ENCODE results near the gene P2RY14. TPM values are rescaled to one million over a fixed set of nuclear protein-coding genes. Genes with fewer than 3 reads are reported as not detected.

P2RY14 gene
- total RNA-seq, 1 donor from 2014 or later: not detected

DNA sequence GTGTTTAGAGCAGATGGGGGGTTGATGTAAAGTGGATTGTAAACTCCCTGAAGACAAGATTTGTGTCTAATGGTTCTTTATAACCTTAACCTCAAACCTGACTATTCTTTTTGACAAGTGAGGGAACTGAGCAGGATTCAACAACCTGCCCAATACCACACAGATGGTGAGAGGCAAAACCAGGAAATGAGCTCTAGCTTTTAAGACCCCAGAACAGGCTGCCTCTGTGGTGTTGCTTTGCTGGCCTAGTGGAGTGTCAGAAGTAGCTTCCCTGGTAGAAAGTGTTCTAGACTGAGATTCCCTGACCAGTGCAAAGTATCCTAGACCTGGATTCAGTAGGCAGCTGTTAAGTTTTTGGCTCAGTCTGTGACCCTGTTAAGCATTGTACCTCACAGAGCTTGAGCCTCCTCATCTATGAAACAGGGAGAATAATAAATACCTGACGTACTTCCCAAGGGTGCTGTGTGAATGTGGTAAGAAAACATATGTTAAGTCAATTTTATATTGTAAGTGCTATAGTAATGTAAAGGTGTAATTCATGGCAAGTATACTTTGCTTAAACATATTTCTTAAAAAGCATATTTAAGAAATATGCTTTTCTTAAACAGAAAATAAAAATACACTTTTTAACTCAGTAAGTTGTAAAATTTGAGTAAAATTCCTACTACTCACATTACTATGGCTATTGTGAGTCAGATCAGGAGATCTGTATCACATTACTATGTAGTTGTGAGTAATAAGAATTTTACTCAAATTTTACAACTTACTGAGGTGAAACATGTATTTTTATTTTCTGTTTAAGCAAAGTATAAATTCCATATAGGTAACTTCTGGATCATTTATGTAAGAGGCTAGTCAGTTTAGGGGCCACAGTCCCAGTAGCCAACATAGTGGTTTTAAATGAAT is 29.5 kb upstream of the P2RY14 start:
- Mint-ChIP-seq H3K27ac (no peak overlapping the region), H3K4me3 (no peak overlapping the region), H3K27me3 (ENCODE audit: insufficient read depth, low read depth) (no peaks in the 10 kb centered on the region), H3K9me3 (no peaks in the 10 kb centered on the region), H3K4me1 (peaks cover 7% of the 10 kb centered on the region), H3K36me3 (peaks cover 5% of the 10 kb centered on the region)
- no peaks in the 10 kb centered on the region for H4K20me1 ChIP-seq (ENCODE audit: low read depth)
- H3K27me3 ChIP-seq: no peaks in the 10 kb centered on the region
- peaks cover 5% of the 10 kb centered on the region for H3F3A ChIP-seq (ENCODE audit: low read depth)
- H3K9me3 ChIP-seq (ENCODE audit: low read depth): no peaks in the 10 kb centered on the region
- no peaks in the 10 kb centered on the region for H3K79me2 ChIP-seq (ENCODE audit: low read depth)
- H3K27ac ChIP-seq: no peak overlapping the region
- TF ChIP-seq, protein P1, sequence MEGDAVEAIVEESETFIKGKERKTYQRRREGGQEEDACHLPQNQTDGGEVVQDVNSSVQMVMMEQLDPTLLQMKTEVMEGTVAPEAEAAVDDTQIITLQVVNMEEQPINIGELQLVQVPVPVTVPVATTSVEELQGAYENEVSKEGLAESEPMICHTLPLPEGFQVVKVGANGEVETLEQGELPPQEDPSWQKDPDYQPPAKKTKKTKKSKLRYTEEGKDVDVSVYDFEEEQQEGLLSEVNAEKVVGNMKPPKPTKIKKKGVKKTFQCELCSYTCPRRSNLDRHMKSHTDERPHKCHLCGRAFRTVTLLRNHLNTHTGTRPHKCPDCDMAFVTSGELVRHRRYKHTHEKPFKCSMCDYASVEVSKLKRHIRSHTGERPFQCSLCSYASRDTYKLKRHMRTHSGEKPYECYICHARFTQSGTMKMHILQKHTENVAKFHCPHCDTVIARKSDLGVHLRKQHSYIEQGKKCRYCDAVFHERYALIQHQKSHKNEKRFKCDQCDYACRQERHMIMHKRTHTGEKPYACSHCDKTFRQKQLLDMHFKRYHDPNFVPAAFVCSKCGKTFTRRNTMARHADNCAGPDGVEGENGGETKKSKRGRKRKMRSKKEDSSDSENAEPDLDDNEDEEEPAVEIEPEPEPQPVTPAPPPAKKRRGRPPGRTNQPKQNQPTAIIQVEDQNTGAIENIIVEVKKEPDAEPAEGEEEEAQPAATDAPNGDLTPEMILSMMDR (IDR thresholded peaks at IDR 0.05): no peak
- TF ChIP-seq EZH2phosphoT487 (IDR thresholded peaks at IDR 0.05) (no peak), EZH2 (IDR thresholded peaks at IDR 0.05) (no peak)
- no peak overlapping the region for H2AFZ ChIP-seq (replicated peaks)
- DNase-seq (ENCODE audit: low spot score): no peak
- no peak overlapping the region for H3K4me2 ChIP-seq
- no peak overlapping the region for H3K9ac ChIP-seq
- no peaks in the 10 kb centered on the region for H3K36me3 ChIP-seq
- peaks cover 5% of the 10 kb centered on the region for H3K4me1 ChIP-seq
- no peak overlapping the region for H3K4me3 ChIP-seq

DNA sequence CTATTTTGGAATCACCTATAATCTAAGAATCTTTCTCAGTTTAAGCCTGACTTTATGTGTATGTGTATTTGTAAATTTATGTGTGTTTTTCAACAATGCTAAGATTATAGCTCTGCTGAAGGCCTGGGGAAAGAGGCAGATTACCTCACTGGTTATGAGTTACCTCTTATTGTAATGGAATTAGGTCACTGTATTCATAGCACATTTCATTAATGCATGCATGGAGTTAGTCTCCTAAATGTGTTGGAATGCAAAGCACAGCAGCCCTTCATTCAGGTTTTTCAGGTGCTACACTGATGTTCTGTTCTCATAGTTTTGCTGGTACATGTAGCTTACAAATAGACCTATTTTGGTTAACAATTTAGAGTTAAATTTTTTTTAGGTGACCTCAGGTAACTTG is 28.8 kb upstream of the P2RY14 start:
- H2AFZ ChIP-seq (replicated peaks): no peak overlapping the region
- no peak overlapping the region for H3K4me3 ChIP-seq
- Mint-ChIP-seq H3K9me3 (no peaks in the 10 kb centered on the region), H3K4me1 (peaks cover 7% of the 10 kb centered on the region), H3K27ac (no peak overlapping the region), H3K4me3 (no peak overlapping the region), H3K27me3 (ENCODE audit: insufficient read depth, low read depth) (no peaks in the 10 kb centered on the region), H3K36me3 (peaks cover 5% of the 10 kb centered on the region)
- no peak overlapping the region for H3K9ac ChIP-seq
- no peaks in the 10 kb centered on the region for H3K79me2 ChIP-seq (ENCODE audit: low read depth)
- H3K27me3 ChIP-seq: no peaks in the 10 kb centered on the region
- no peaks in the 10 kb centered on the region for H3K9me3 ChIP-seq (ENCODE audit: low read depth)
- no peak for DNase-seq (ENCODE audit: low spot score)
- peaks cover 5% of the 10 kb centered on the region for H3K4me1 ChIP-seq
- H3K27ac ChIP-seq: no peak overlapping the region
- H4K20me1 ChIP-seq (ENCODE audit: low read depth): no peaks in the 10 kb centered on the region
- H3K4me2 ChIP-seq: no peak overlapping the region
- no peaks in the 10 kb centered on the region for H3K36me3 ChIP-seq
- TF ChIP-seq EZH2phosphoT487 (IDR thresholded peaks at IDR 0.05) (no peak), EZH2 (IDR thresholded peaks at IDR 0.05) (no peak)
- TF ChIP-seq, protein P1 (IDR thresholded peaks at IDR 0.05): no peak
- peaks cover 5% of the 10 kb centered on the region for H3F3A ChIP-seq (ENCODE audit: low read depth)

DNA sequence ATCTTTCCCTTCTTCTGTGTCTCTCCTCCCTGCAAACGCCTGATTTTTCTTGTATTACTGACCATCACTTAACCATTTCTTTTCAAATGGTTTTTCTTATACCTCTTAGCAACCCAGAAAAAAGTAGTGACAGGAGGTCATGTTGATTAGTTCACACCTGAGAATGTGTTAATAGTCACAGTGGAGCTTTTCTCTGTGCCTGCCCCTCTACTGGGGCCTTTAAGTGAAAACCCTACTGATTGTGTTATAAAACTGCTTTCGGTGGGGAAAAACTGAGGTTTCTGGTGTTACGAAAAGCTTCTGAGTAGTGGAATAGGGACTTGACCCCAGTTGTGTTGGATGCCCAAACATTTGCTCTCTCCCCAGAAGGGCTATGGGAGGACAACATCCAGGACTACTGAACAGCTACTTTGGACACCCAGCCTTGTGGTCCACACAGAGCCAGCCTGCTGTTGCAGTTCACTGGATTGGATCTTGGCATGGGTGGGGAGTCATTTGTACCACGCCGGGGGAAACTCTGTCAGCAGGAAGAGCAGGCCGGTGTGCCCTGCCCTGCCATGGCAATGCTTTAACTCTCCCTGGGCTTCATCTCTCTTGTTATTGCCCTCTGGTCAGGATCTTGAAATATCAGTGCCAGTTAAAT is 27.9 kb upstream of the P2RY14 start:
- H3K36me3 ChIP-seq: no peaks in the 10 kb centered on the region
- Mint-ChIP-seq H3K4me1 (peaks cover 7% of the 10 kb centered on the region), H3K9me3 (no peaks in the 10 kb centered on the region), H3K4me3 (no peak overlapping the region), H3K27ac (no peak overlapping the region), H3K27me3 (ENCODE audit: insufficient read depth, low read depth) (no peaks in the 10 kb centered on the region), H3K36me3 (peaks cover 5% of the 10 kb centered on the region)
- H3K4me1 ChIP-seq: peaks cover 5% of the 10 kb centered on the region
- H2AFZ ChIP-seq (replicated peaks): no peak overlapping the region
- no peak for DNase-seq (ENCODE audit: low spot score)
- no peak overlapping the region for H3K9ac ChIP-seq
- H3K9me3 ChIP-seq (ENCODE audit: low read depth): no peaks in the 10 kb centered on the region
- no peak overlapping the region for H3K27ac ChIP-seq
- H3K79me2 ChIP-seq (ENCODE audit: low read depth): no peaks in the 10 kb centered on the region
- TF ChIP-seq EZH2 (IDR thresholded peaks at IDR 0.05): no peak
- TF ChIP-seq EZH2phosphoT487 (IDR thresholded peaks at IDR 0.05): no peak
- TF ChIP-seq, protein P1 (IDR thresholded peaks at IDR 0.05): no peak
- H3K4me3 ChIP-seq: no peak overlapping the region
- H3K27me3 ChIP-seq: no peaks in the 10 kb centered on the region
- no peak overlapping the region for H3K4me2 ChIP-seq
- H3F3A ChIP-seq (ENCODE audit: low read depth): peaks cover 5% of the 10 kb centered on the region
- no peaks in the 10 kb centered on the region for H4K20me1 ChIP-seq (ENCODE audit: low read depth)

All from neural progenitor cell (in vitro differentiated cells).